GM12864 (cell line): ENCODE measurements around the gene GDPD1.

Experiments
- DNase-seq: peaks from one replicate; pipeline ENCODE4 v3.0.0-alpha.2; 2011; ENCODE audit warnings: low read depth
- H3K4me3 ChIP-seq: 2 replicates; pipeline ENCODE4 v1.5.1; 2011; ENCODE audit warnings: mild to moderate bottlenecking, low read depth, low read length, control low read depth
- CTCF ChIP-seq: IDR thresholded peaks from 2 replicates; pipeline ENCODE4 v1.5.1; 2011; ENCODE audit warnings: low read depth, mild to moderate bottlenecking, moderate library complexity, low read length, control low read depth, inconsistent platforms; ENCODE audit errors: missing control alignments

Gene GDPD1

DNA sequence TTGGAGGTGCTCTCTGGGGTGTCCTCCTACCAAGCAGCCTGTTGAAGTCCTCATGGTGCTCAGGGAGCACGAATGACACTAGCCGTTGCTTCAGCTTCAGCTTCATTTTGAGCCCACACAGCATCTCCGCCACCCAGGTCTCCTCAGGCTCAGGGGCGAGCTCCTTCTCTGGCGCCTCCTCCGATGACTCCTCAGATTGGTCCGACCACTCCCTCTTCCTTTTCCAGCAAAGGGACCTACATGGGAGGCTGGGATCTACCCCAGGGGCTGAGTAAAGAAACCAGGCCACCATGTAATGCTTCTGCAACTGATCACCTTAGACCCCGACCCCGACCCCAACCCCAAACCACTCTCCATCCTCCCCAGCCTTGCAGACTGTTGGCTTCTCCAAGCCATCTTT is 38.8 kb upstream of the GDPD1 start:
- no peak for DNase-seq
- no peak for TF ChIP-seq CTCF
- no peak overlapping the region for H3K4me3 ChIP-seq

GRCh38 chr17:59185997-59186396 is 34.3 kb upstream of the GDPD1 start:
- no peak for DNase-seq
- TF ChIP-seq CTCF = no peak
- H3K4me3 ChIP-seq = no peak overlapping the region

DNA sequence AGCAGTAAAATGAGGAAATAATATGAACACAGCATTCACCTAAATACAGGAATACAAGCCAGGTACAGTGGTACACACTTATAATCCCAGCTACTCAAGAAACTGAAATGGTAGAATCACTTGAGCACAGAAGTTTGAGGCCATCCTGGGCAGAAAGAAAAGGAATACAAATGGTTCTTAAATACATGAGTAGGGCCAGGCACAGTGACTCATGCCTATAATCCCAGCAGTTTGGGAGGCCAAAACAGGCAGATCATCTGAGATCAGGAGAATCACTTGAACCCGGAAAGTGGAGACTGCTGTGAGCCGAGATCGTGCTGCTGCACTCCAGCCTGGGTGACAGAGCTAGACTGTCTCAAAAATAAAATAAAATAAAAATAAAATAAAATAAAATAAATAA is 33.5 kb upstream of the GDPD1 start:
- no peak for DNase-seq
- H3K4me3 ChIP-seq = no peak overlapping the region
- no peak for TF ChIP-seq CTCF

DNA sequence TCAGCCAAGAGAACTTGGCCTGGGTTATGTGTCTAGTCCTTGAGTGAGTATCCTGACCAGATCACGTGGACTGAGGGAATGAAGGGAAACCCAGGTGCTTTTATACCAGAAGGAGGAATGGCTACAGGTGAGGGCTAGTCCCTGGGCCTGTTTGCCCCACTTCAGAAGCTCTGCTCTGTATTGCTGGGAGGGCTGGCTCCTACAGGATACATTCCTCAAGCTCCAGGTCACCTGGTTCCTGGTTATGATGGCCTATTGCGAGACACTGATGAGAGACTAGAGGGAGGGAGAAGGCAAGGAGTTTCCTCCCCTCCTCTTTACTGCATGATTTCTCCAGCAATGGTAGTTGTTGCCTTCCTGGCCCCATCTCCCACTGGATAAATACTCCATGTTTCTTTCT is 29.5 kb upstream of the GDPD1 start:
- no peak overlapping the region for H3K4me3 ChIP-seq
- no peak for DNase-seq
- TF ChIP-seq CTCF = no peak

DNA sequence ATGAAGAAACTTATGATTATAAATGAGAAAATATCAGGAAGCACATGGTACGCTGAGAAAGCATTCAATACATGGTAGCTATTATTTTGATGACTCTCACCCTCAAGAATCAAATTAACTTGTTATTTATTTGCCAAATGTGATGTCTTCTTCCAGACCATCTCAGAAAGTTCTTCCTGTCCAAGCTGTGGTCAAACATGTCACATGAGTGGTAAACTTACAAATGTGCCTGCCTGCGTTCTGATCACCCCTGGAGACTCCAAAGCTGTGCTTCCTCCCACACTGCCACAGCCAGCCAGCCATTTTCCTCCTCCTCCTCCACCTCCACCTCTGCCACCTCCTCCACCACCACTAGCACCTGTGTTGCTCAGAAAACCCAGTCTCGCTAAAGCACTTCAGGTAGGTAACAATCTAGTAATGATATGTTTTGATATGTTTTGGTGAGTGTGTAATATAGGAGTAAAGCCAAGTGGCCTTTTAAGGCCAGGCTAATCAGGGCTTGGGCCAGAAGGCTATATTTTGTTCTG is 26.9 kb upstream of the GDPD1 start:
- no peak overlapping the region for H3K4me3 ChIP-seq
- no peak for DNase-seq
- no peak for TF ChIP-seq CTCF

- no peak for TF ChIP-seq CTCF
- H3K4me3 ChIP-seq = no peak overlapping the region
- DNase-seq = no peak
Observed at GRCh38 chr17:59199398-59199797, 20.9 kb upstream of the GDPD1 start.

- no peak for DNase-seq
- no peak for TF ChIP-seq CTCF
- H3K4me3 ChIP-seq = no peak overlapping the region
Observed at GRCh38 chr17:59202320-59202719, 18.0 kb upstream of the GDPD1 start.
